ENCODE data around the gene DGKI. TPM values are rescaled to one million over a fixed set of nuclear protein-coding genes. Genes with fewer than 3 reads are reported as not detected.
"Not testable (repeated sequence)": the region's sequence is repeated elsewhere in the genome, so short reads cannot be mapped to it uniquely, and the experiment has no call there.

DGKI gene
- total RNA-seq, 4 donors from 2014 or later: 45.1 to 71.0 (median 48.7) TPM

DNA sequence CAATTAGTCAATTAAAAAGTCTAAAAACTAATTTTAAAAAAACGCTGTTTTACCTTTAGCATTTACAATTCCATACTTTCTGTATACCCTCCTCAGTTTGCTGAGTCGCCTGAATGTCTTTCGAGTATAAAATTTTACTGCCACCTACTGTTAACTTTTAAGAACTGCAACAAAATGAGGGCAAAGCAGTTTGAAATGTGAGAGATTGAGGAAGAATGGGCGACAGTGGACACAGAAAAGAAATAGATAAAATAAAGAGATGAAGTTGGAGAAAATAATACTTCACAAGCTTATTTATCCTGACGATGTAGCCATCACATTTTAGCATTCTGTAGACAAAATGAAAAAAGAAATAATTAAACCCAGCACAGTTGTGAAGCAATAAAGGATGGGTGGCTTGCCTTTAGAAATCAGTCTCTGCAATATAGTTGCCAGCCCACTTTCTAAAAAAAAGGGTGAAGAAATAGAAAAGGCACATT, 392.5 kb downstream of the DGKI start:
- H3K9me3 ChIP-seq: no peaks in the 10 kb centered on the region
- no peak overlapping the region for H3K27ac ChIP-seq
- no peaks in the 10 kb centered on the region for H3K36me3 ChIP-seq
- no peak for DNase-seq
- no peak for TF ChIP-seq POLR2A (IDR thresholded peaks at IDR 0.05)
- TF ChIP-seq, protein P1, sequence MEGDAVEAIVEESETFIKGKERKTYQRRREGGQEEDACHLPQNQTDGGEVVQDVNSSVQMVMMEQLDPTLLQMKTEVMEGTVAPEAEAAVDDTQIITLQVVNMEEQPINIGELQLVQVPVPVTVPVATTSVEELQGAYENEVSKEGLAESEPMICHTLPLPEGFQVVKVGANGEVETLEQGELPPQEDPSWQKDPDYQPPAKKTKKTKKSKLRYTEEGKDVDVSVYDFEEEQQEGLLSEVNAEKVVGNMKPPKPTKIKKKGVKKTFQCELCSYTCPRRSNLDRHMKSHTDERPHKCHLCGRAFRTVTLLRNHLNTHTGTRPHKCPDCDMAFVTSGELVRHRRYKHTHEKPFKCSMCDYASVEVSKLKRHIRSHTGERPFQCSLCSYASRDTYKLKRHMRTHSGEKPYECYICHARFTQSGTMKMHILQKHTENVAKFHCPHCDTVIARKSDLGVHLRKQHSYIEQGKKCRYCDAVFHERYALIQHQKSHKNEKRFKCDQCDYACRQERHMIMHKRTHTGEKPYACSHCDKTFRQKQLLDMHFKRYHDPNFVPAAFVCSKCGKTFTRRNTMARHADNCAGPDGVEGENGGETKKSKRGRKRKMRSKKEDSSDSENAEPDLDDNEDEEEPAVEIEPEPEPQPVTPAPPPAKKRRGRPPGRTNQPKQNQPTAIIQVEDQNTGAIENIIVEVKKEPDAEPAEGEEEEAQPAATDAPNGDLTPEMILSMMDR (IDR thresholded peaks at IDR 0.05): peak in 5 of 6 experiments; percentile 47 to 73 (median 69)
- peaks cover 0 to 19% of the 10 kb centered on the region in 2 donors for H3K4me1 ChIP-seq
- no peak overlapping the region for H3K4me3 ChIP-seq (replicated peaks in 1 of 3)
- intact Hi-C loops (cut with DNase I): no loop called here
- no peaks in the 10 kb centered on the region for H3K27me3 ChIP-seq
- 16 to 20% methylated on average over 5 of the region's 5 CpGs for WGBS, 2 donors

DNA sequence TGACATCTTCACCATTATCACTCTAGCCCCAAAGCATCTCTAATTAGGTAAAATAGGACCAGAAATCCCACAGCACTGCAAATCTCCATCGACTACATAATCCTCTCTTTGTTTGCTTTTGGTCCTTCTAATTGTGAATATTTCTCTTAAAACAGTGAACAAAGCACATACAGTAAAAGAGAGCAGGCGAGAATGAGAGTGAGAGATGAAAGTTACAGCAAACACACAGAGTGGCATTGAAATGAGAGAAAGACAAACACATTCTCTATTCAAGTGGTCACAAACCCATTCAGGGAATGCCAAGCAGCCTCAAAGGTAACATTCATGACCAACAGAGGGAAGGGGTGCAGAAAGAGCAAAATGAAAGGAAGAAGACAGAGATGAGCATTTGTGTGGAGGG, 393.4 kb downstream of the DGKI start:
- DNase-seq: no peak
- Histone ChIP-seq H3K4me3 (replicated peaks in 1 of 3) (no peak overlapping the region), H3K27me3 (no peaks in the 10 kb centered on the region), H3K27ac (peak overlapping the region in 1 of 3 donors; percentile 3), H3K36me3 (no peaks in the 10 kb centered on the region), H3K4me1 (peaks cover 0 to 19% of the 10 kb centered on the region in 2 donors), H3K9me3 (no peaks in the 10 kb centered on the region)
- WGBS, 2 donors: 61 to 68% methylated on average over 2 of the region's 2 CpGs
- no peak for TF ChIP-seq POLR2A (IDR thresholded peaks at IDR 0.05)
- TF ChIP-seq, protein P1 (IDR thresholded peaks at IDR 0.05): no peak
- intact Hi-C loops (cut with DNase I): no loop called here

DNA sequence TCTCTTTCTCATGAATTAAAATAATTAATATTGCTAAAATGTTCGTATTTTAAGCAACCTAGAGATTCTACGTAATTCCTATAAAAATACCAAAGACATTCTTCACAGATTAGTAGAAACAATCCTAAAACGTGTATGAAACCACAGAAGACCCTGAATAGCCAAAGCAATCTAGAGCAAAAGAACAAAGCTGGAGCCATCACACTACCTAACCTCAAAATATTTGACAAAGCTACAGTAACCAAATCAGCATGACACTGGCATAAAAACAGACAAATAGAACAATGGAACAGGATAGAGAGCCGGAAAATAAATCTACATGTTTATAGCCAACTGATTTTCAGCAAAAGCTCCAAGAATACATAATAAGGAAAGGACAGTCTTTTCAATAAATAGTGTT, 397.8 kb downstream of the DGKI start:
- DNase-seq: no peak
- TF ChIP-seq POLR2A (IDR thresholded peaks at IDR 0.05): no peak
- TF ChIP-seq, protein P1 (IDR thresholded peaks at IDR 0.05): no peak
- Histone ChIP-seq H3K27ac (no peak overlapping the region), H3K27me3 (no peaks in the 10 kb centered on the region), H3K4me3 (replicated peaks in 1 of 3) (no peak overlapping the region), H3K36me3 (no peaks in the 10 kb centered on the region), H3K4me1 (peaks cover 3 to 27% of the 10 kb centered on the region in 2 donors), H3K9me3 (no peaks in the 10 kb centered on the region)
- intact Hi-C loops (cut with DNase I): no loop called here
- WGBS, 2 donors: 91 to 96% methylated on average over 4 of the region's 4 CpGs

DNA sequence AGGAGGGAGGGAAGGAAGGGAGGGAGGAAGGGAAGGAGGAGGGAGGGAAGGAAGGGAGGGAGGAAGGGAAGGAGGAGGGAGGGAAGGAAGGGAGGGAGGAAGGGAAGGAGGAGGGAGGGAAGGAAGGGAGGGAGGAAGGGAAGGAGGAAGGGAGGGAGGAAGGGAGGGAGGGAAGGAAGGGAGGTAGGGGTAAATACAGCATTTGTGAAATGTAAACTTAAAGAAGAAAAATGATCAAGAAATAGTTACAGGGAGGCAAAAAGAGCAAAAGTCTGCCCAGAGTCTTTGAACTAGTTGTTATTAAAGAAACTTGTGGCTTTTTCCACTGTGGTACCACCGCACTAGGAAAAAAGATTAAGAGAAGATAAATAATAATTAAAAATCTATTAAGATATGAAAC, 398.2 kb downstream of the DGKI start:
- intact Hi-C loops (cut with DNase I); H3K4me3 ChIP-seq (replicated peaks in 1 of 3); H3K27ac ChIP-seq; H3K36me3 ChIP-seq; H3K27me3 ChIP-seq; H3K9me3 ChIP-seq; DNase-seq: not testable (repeated sequence)
- peaks cover 4 to 23% of the 10 kb centered on the region in 2 donors for H3K4me1 ChIP-seq
- 93 to 100% methylated on average over 1 of the region's 1 CpG for WGBS, 2 donors

- 73 to 76% methylated on average over 3 of the region's 3 CpGs for WGBS, 2 donors
- Histone ChIP-seq H3K9me3 (no peaks in the 10 kb centered on the region), H3K27me3 (no peaks in the 10 kb centered on the region), H3K36me3 (no peaks in the 10 kb centered on the region), H3K4me3 (replicated peaks in 1 of 3) (no peak overlapping the region), H3K27ac (no peak overlapping the region), H3K4me1 (peaks cover 7 to 9% of the 10 kb centered on the region in 2 donors)
- TF ChIP-seq, protein P1 (IDR thresholded peaks at IDR 0.05): no peak
- no peak for TF ChIP-seq POLR2A (IDR thresholded peaks at IDR 0.05)
- intact Hi-C loops (cut with DNase I): no loop called here
- no peak for DNase-seq
Measured at GRCh38 chr7:137446025-137446424, 400.7 kb downstream of the DGKI start.

DNA sequence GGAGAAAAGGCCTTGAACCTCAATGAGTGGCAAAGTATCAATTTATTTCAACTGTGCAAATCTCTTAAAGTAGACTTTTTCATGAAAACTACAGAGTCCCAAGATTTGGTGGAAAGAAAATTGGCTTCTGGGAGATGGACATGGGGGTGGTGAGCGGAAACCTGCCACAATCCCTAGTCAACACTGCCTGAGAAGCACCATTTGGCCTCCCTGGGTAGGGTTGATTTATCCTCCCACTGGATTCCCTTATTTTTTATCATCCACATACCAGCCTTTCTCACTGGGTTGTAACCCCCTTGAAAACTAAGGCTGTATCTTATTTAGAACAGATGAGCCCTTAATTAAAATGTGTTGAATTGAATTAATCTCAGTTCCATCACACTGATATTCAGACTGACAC, 401.5 kb downstream of the DGKI start:
- no peak overlapping the region for H3K4me3 ChIP-seq (replicated peaks in 1 of 3)
- intact Hi-C loops (cut with DNase I): no loop called here
- H3K36me3 ChIP-seq: no peaks in the 10 kb centered on the region
- H3K27me3 ChIP-seq: no peaks in the 10 kb centered on the region
- DNase-seq: no peak
- no peak for TF ChIP-seq POLR2A (IDR thresholded peaks at IDR 0.05)
- TF ChIP-seq, protein P1 (IDR thresholded peaks at IDR 0.05): no peak
- peaks cover 7 to 9% of the 10 kb centered on the region in 2 donors for H3K4me1 ChIP-seq
- H3K9me3 ChIP-seq: no peaks in the 10 kb centered on the region
- WGBS, 2 donors: 94 to 100% methylated on average over 1 of the region's 1 CpG
- no peak overlapping the region for H3K27ac ChIP-seq

Measured in thyroid gland (tissue), 4 donors.